Measurements from ENCODE around the gene LRRC28.

Gene LRRC28

DNA sequence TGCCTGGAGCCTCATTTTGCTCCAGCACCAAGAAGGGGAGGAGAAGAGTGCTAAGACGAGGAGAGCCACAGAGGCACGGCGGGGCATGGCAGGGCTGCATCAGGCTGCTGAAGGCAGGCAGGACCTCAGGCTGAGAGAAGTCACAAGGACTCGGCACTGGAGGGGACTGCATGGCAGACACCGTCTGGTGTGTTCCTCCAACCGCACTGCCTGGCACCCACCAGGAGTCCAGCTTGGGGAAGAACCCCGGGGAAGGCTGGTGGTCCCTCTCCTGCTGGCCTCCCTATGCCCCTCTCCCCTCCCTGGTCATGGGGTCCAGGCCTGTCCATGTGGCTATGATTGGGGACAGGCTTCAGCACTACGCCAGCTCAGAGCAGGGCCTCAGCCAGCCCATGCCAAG is 161.3 kb downstream of the LRRC28 start:
- in situ Hi-C loops (cut with MboI; ENCODE audit: low sequenced_read_pairs) = no loop called here

DNA sequence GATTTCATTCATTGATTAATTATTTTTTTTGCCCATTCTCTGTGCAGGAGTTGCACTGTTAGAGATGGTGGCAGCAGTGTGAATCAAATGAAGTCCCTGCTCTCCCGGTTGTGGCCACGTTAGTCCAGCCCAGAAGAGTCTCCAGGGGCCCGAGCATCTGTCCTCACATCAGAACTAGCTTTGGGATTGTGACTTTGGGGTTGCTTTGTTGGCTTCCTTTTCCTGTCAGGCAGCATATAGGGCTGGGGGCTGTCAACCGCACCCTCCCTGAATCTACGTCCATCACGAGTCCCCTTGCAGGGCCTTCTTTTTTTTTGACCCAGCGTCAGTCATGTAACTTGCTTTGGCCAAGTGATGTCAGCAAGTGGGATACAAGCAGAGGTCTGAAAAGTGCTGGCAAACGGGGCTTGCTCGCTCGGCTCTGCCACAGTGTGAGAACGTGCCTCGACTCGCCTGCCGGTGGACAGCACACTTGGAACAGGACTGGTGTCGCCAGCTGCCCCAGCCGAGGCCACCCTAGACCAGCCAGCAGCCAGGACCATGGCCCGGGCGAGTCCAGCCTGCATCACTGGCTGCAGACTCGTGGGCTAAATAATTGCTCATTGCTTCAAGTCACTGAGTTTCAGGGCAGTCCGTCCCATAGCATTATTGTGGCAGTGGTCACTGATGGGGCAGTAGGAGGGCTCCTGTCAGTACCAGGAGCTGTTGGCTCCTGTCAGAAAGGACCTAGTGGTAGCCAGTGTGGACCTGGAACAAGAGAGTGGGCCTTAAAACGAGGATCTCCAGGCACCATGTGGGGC is 162.9 kb downstream of the LRRC28 start:
- in situ Hi-C loops (cut with MboI; ENCODE audit: low sequenced_read_pairs) = no loop called here

DNA sequence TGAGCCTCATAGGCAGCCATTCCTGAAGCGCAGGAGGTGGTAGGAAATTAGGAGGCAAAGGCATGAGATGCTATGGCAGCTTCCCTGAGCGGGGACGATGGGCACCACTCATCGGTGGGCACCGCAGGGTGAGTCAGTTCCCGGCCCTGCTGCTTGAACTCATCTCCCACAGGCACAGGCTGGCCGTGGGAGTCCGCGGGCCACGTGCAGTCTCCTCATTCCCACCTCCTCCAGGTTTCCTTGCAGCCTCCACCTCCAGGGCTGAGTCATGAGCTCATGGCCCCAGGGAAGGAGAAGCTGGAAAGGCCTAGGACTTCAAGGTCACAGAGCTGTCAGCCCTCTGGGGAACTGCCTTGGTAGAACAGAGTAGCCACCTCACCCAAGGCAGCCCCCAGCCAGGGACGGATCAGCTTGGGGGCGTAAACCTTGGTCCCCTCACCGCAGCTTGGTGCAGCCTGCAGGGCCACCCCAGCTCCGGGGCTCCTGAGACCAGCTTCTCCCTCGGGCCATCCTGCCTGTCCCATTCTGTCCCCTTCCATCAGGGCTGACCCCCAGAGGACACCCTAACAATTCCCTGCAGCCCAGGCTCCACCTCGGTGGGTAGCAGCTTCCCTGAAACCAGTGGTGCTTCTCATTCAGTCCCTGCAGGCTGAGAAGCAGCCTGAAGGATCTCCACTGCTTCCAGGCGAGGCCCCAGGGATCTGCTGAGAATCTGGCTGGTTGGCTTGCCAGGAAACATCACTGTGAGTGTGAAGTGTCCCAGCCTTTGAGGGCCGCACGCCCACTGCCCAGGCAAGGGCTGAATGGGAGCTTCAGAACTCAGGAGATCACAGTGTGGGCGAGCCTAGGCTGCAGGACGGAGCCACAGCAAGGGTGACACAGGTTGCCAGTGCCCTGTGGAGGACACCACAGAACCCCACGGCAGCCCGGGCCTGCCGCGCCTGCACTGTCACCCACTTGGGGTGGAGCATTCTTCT is 163.8 kb downstream of the LRRC28 start:
- in situ Hi-C loops (cut with MboI; ENCODE audit: low sequenced_read_pairs) = no loop called here

DNA sequence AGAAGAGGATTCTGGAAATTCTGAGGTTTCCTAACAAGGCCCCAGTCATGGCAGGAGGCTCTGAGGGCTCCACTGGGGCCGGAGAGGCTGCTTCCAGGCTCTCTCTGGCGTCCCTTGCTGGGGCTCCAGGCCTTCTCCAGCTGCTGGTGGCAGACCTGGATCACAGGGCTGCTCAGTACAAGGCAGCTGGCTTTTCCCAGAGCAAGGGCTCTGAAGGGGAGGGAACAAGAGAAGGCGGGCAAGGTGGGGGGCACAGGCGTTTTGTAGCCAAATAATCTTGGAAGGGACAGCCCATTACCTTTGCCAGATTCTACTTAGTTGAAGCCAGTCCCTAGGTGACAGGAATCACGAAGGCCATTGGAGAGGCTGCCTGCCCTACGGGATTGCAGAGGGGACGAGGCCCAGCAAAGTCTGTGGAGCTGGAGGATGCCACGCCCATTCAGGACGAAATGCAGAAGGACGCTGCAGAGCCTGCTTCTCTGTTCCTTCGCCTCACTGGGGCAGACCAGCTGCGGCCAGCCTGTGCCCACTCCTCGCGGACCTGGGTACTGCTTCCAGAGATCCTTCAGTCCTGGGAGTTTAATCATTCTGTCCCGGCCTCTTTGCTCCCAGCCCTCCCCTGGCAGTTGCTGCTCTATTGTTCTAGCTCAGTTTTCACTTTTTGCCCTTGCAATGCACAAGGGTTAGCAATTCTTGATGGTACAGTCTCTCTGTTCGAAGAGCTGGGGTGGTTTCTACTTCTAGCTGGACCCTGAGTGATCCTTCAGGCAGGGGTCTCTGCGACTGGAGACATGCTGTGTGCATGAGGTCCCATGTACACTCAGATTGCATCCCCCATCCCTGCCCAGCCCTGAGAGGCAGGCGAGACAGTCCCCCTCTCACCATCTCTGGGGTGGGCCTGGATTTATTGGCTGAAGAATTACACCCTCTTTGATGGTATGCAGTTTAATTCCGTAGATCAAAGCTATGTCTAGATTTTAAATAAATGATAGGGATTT is 165.2 kb downstream of the LRRC28 start:
- in situ Hi-C loops (cut with MboI; ENCODE audit: low sequenced_read_pairs) = no loop called here

DNA sequence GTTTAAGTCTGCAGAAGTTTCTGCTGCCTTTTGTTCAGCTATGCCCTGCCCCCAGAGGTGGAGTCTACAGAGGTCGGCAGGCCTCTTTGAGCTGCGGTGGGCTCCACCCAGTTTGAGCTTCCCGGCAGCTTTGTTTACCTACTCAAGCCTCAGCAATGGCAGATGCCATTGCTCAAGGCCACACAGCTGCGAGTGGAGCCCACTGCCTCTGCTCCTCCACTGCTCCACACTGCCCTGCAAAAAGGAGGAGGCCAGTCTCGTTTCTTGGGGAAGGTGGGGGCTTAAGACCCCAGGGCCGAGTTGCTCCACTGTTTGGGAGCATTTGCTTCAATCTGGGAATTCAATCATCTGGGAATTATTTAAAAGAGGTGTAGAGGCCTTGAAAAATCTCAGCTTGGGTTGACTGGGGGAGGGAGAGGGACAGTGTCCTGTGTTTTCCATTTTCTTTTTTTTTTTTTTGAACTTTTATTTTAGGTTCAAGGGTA is 169.9 kb downstream of the LRRC28 start:
- in situ Hi-C loops (cut with MboI; ENCODE audit: low sequenced_read_pairs) = no loop called here

DNA sequence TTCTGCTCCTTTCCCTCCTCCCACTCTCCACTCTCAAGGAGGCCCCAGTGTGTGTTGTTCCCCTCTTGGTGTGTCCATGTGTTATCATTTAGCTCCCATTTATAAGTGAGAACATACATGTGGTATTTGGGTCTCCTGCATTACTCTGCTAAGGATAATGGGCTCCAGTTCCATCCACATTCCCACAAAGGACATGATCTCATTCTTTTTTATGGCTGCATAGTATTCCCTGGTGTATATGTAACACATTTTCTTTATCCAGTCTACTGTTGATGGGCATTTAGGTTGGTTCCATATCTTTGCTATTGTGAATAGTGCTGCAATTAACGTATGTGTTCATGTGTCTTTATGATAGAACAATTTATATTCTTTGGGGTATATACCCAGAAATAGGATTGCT is 170.5 kb downstream of the LRRC28 start:
- in situ Hi-C loops (cut with MboI; ENCODE audit: low sequenced_read_pairs) = no loop called here

DNA sequence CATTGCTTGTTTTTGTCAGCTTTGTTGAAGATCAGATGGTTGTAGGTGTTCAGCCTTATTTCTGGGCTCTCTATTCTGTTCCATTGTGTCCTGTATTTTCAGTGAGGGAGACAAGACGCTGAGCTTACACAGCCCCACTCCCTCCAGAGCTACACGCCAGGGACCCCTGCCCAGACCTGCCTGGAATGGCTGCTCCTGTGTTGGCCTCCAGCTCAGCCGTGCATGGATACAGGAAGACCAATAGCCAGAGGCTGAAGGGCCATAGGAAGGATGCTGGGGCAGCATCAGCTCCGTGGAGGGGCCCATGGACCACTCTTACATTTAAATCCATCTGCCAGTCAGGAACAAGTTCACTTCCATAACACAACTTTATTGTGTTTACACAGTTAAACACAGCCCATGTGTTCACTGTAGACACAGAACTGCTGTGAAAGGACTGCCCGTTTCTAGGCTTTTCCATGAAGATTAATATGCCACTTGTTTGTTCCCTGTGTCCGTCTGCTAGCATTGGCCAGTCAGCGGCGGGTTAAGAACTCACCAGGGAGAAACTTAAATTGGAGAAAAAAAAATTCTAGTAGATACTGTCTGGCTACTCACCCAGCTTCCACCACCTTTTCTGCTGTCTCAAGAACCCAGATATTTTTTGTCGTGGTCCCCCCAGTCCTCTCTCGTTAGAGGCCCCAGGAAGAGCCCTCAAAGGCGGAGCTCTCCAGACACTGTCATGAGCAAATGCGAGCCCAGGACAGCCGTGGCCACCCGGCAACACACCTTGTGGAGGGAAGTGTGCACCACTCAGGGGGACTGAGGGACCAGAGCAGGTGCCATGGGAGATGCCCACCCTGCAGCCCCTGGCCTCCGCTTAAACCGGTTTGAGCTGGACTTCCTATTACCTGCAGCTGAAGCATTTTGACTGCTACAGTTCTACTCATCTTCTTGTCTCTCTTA is 172.2 kb downstream of the LRRC28 start:
- in situ Hi-C loops (cut with MboI; ENCODE audit: low sequenced_read_pairs) = no loop called here

DNA sequence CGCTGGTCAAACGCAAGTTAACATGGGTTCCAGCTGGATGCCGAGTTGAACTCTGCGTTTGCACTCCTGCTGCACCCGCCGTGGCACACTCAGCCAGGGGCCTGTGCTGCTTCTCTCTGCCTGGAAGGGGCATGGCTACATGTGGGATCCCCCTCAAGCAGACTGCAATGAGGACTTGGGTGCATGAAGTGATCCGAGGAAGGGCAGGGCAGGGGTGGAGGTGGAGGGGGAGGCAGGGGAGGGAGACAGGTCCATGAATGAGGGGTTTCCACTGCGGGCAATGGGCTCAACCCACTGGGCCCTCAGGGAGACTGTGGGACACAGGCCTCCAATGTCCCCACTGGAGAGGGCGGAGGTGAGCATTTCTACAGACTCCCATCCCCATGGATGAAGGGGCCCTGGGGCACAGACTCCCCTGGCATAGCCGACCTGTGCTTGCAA is 172.9 kb downstream of the LRRC28 start:
- in situ Hi-C loops (cut with MboI; ENCODE audit: low sequenced_read_pairs) = no loop called here

DNA sequence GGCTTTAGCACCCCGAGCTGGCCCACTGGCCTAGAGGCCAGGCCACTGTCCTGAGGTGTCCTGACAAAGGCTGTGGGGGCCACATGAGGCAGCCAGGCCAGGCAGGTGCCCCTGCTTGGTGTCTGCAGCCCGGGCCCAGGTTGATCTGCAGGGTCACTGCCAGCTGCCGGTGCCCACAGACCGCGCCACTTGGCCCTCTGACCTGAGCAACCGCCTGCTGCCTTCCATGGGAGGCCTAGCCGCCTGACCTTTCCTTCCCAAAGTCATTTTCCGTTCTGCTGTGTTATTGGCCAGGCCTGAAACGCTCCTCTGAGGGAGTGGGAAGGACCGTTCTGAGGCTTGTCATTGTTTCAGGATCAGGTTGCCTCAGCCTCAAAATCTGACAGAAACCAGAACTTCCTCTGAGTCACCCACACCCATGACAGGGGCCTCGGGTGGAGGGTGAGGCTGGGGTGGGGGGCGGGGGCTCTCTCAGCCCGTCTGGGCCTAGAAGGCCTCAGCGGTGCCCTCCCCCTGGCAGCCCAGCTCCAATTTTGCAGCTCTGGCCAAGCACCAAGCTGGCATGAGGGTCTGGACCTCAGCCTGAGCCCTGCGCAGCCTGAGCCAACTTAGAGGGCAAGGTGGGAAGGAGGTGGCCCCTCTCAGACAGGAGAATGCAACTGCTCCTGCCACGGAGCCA is 173.8 kb downstream of the LRRC28 start:
- in situ Hi-C loops (cut with MboI; ENCODE audit: low sequenced_read_pairs) = no loop called here

DNA sequence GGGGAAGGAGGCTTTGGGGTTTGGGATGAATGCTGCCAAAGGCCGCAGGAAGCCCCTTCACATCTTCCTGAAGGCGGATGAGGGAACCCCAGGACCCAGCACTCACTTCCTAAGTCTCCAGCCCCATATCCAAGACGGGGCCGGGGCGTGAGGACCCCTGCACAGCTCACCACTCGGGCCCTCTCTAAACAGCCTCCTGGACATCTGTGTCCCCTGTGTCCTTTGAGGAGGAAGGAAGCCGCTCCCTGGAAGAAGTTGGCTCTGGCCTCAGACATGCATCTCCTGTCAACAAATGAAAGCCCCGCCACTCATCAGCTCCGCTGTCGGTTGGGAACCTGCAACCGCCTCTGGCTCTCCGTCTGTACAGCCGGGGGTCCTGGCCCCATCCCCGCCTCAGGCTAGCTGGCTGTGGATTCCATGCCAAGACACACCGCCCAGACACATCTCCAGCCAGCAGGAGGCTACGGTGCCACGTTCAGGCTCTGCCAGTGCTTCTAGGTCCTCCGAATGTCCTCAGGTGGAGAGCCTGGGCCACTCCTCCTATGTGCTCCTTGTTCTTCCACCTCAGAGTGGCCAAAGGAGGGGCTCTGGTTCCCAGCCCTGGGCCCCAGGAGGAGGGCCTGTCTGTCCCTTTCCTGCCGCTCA is 174.5 kb downstream of the LRRC28 start:
- in situ Hi-C loops (cut with MboI; ENCODE audit: low sequenced_read_pairs) = no loop called here

DNA sequence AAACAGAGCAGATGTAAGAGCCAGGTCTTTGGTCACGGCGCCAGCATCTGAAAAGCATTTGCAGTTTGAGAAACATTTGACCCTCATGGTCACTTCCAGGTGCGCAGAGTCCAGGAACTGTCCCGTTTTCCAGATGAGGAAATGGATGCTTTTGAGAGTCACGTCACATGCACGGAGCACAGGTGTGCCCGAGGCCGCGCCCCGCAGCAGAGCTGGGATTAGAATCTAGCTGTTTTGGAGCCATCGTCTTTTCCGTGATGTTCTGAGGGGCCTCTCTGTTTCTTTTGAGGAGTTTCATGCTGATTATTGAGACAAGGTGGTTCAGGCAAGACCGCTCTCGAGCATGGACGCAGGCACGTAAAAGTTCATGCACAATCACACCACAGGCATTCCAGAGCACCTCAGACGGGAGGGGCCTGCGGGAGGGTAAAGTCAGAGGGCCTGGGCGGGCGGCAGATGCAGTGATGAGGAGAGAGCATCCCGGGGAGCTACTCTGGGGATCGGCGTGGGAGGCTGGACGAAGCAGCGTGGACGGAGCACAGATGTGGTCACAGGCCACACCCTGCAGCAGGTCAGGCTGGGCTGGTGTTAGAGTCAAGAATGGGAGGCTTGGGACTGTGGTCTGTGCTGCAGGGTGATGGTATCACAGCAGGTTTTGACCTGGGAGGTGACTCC is 175.3 kb downstream of the LRRC28 start:
- in situ Hi-C loops (cut with MboI; ENCODE audit: low sequenced_read_pairs) = no loop called here

DNA sequence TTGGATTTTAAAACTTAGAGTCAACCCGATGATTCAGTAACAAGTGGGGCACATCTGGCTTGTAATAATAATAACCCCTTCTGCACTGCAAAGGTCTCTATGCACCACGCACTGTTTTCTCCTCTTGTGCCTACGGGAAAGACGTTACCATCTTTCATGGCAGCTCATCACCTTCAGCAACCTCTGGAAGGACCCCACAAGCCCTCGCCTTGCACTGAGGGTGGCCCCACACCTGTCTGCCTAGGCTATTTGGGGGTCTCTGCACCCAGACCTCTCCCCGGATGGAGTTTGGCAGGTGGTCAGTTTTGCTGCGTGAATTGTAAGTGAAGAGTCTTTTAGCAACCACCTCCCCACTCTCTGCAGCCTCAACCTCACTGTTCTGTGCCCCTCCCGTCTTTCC is 175.9 kb downstream of the LRRC28 start:
- in situ Hi-C loops (cut with MboI; ENCODE audit: low sequenced_read_pairs) = no loop called here

DNA sequence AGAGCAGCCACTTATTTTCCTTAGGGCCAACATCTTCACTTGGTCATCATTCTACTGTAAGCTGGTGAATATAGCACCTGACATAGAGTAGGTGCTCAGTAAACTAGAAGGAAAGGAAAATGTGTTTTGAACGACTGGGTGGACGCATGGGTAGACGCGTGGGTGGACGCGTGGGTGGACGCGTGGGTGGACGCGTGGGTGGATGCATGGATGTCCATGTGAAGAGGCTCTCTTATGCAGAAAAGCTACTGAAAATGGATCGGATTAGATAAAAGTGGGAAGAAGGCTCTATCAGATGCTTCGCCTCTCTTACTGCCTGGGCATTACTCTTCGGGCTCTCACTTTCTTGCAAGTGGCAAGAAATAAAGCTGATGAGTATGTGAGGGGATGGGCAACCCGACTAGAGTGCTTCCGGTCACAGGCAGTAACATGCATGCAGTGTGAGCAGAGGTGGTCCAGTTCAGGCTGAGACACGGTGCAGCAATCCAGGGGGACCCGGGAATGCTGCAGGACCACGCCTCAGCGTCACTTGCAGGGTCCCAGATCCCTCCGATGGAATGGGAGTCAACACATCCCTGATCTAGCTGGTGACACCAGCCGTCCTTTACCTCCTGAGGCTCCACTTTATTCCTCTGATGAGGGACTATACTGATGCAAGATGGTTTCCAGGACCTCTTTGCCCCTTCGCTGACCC is 176.5 kb downstream of the LRRC28 start:
- in situ Hi-C loops (cut with MboI; ENCODE audit: low sequenced_read_pairs) = no loop called here

DNA sequence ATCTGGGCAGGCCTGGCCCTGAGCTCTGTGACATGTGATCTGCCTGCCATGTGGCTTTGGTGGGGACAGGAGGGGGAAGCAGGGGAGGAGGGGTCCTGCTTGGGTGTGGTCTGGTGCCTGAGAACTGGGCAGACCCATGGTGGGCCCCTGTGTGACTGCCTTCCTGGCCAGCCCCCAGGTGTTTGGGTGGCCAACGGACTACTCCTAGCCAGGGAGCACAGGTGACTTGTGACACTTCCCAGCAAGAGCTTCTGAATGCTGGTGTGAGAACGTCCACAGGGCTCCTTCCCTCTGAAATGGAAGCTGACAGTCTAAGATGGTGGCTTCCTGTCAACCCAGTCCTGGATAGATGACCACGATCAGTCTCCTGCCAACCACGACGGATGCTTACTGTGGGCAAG is 178.4 kb downstream of the LRRC28 start:
- in situ Hi-C loops (cut with MboI; ENCODE audit: low sequenced_read_pairs) = no loop called here

DNA sequence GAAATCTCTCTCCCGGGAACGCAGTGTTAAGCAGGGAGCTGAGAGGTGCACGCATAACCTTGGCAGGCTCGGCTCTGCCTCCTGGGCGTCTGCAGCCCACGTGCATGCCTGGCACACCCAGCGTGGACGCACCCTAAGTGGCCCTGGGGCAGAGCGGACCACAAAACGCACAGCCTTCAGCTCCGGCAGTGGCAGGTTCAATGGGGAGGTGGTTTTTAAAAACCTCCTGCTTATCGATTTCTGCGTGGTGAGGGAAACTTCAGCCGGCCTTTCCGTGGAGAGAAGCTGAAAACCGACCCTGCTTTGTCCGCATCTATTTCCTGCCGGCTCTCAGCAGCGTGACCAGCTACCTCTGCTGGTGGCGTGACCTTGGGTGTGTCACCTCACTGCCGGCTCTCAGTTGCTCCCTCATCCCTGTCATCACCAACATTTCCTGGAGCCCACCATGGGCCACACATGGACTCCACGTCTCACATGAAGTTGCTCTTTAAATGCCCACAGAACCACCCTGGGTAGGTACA is 179.7 kb downstream of the LRRC28 start:
- in situ Hi-C loops (cut with MboI; ENCODE audit: low sequenced_read_pairs) = no loop called here

DNA sequence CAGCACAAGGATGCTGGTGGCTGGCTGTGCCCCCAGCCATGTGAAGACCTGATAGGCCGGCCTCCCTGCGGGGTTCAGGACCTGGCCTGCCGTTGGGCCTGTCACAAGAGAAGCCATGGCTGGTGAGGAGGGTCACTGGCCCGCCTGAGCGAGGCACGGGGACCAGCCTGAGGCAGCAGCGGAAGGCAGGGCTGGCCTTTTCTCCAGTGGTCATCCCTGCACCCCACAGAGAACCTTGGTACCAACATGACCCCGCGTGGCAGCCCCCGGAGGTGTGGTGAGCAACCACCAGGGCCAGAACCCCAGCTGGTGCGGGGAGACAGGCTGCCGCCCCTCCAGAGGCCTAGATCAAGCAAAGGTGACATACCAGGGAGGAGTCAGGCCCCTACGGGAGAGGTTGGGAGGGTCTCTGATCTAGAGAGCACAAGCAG is 180.4 kb downstream of the LRRC28 start:
- in situ Hi-C loops (cut with MboI; ENCODE audit: low sequenced_read_pairs) = no loop called here
